Measurements from ENCODE around the gene ARHGAP26. TPM values are rescaled to one million over a fixed set of nuclear protein-coding genes. Genes with fewer than 3 reads are reported as not detected.

Gene ARHGAP26
- total and polyA plus RNA-seq, 2 experiments from 2014 or later: 9.5 to 16.8 TPM

DNA sequence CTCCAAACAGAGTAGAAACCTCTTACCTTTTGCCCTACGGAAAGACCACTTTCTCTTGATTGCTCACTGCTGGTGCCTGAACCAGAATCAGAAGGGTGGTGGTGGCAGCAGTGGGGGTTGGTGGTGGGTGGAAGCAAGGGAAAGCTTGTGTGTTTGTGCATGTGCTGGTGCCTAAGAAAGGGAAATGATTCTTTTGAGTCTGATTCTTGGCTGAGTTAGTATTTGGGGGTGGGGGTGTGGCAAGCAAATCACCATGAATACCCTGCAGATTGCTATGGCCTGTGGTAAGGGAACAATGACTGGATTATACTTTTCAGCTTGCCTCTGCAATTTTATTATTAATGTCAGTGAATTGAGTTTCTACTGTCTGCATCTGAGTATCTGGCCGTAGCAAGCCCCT, 106.6 kb downstream of the ARHGAP26 start:
- peaks cover 2% of the 10 kb centered on the region for H3K27me3 Mint-ChIP-seq (ENCODE audit: insufficient read depth, low read depth, poor library complexity)
- H3K4me1 Mint-ChIP-seq: peaks cover 38% of the 10 kb centered on the region
- Histone ChIP-seq H3K4me3 (no peak overlapping the region), H3K36me3 (ENCODE audit: insufficient read depth) (no peaks in the 10 kb centered on the region), H3K4me2 (no peak overlapping the region), H2AFZ (no peak overlapping the region), H3K4me1 (ENCODE audit: insufficient read depth) (peaks cover 37% of the 10 kb centered on the region), H3K27ac (ENCODE audit: low read depth) (no peak overlapping the region), H3F3A (replicated peaks; ENCODE audit: low read depth) (no peaks in the 10 kb centered on the region), H4K20me1 (replicated peaks; ENCODE audit: insufficient read depth) (no peaks in the 10 kb centered on the region), H3K27me3 (ENCODE audit: insufficient read depth) (no peaks in the 10 kb centered on the region), H3K9me2 (ENCODE audit: insufficient read depth) (no peaks in the 10 kb centered on the region), H3K79me2 (replicated peaks; ENCODE audit: insufficient read depth) (no peaks in the 10 kb centered on the region)
- ATAC-seq: no peak
- H3K36me3 Mint-ChIP-seq (ENCODE audit: low read depth): no peaks in the 10 kb centered on the region
- H3K27ac Mint-ChIP-seq: no peak overlapping the region
- TF ChIP-seq, protein P1, sequence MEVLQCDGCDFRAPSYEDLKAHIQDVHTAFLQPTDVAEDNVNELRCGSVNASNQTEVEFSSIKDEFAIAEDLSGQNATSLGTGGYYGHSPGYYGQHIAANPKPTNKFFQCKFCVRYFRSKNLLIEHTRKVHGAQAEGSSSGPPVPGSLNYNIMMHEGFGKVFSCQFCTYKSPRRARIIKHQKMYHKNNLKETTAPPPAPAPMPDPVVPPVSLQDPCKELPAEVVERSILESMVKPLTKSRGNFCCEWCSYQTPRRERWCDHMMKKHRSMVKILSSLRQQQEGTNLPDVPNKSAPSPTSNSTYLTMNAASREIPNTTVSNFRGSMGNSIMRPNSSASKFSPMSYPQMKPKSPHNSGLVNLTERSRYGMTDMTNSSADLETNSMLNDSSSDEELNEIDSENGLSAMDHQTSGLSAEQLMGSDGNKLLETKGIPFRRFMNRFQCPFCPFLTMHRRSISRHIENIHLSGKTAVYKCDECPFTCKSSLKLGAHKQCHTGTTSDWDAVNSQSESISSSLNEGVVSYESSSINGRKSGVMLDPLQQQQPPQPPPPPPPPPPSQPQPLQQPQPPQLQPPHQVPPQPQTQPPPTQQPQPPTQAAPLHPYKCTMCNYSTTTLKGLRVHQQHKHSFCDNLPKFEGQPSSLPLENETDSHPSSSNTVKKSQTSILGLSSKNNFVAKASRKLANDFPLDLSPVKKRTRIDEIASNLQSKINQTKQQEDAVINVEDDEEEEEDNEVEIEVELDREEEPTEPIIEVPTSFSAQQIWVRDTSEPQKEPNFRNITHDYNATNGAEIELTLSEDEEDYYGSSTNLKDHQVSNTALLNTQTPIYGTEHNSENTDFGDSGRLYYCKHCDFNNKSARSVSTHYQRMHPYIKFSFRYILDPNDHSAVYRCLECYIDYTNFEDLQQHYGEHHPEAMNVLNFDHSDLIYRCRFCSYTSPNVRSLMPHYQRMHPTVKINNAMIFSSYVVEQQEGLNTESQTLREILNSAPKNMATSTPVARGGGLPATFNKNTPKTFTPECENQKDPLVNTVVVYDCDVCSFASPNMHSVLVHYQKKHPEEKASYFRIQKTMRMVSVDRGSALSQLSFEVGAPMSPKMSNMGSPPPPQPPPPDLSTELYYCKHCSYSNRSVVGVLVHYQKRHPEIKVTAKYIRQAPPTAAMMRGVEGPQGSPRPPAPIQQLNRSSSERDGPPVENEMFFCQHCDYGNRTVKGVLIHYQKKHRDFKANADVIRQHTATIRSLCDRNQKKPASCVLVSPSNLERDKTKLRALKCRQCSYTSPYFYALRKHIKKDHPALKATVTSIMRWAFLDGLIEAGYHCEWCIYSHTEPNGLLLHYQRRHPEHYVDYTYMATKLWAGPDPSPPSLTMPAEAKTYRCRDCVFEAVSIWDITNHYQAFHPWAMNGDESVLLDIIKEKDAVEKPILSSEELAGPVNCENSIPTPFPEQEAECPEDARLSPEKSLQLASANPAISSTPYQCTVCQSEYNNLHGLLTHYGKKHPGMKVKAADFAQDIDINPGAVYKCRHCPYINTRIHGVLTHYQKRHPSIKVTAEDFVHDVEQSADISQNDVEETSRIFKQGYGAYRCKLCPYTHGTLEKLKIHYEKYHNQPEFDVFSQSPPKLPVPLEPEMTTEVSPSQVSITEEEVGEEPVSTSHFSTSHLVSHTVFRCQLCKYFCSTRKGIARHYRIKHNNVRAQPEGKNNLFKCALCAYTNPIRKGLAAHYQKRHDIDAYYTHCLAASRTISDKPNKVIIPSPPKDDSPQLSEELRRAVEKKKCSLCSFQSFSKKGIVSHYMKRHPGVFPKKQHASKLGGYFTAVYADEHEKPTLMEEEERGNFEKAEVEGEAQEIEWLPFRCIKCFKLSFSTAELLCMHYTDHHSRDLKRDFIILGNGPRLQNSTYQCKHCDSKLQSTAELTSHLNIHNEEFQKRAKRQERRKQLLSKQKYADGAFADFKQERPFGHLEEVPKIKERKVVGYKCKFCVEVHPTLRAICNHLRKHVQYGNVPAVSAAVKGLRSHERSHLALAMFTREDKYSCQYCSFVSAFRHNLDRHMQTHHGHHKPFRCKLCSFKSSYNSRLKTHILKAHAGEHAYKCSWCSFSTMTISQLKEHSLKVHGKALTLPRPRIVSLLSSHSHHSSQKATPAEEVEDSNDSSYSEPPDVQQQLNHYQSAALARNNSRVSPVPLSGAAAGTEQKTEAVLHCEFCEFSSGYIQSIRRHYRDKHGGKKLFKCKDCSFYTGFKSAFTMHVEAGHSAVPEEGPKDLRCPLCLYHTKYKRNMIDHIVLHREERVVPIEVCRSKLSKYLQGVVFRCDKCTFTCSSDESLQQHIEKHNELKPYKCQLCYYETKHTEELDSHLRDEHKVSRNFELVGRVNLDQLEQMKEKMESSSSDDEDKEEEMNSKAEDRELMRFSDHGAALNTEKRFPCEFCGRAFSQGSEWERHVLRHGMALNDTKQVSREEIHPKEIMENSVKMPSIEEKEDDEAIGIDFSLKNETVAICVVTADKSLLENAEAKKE (CRISPR knock-in tag; IDR thresholded peaks at IDR 0.05): no peak
- TF ChIP-seq POLR2AphosphoS5 (IDR thresholded peaks at IDR 0.05; ENCODE audit: low read depth): no peak
- no peak for TF ChIP-seq STAT1 (IDR thresholded peaks at IDR 0.05; ENCODE audit: unreplicated experiment)
- no peak for TF ChIP-seq EZH2 (IDR thresholded peaks at IDR 0.05; ENCODE audit: low read depth, unreplicated experiment)
- TF ChIP-seq, protein P2, sequence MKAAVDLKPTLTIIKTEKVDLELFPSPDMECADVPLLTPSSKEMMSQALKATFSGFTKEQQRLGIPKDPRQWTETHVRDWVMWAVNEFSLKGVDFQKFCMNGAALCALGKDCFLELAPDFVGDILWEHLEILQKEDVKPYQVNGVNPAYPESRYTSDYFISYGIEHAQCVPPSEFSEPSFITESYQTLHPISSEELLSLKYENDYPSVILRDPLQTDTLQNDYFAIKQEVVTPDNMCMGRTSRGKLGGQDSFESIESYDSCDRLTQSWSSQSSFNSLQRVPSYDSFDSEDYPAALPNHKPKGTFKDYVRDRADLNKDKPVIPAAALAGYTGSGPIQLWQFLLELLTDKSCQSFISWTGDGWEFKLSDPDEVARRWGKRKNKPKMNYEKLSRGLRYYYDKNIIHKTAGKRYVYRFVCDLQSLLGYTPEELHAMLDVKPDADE (IDR thresholded peaks at IDR 0.05): no peak
- no peak for TF ChIP-seq CTCF (conservative IDR thresholded peaks at IDR 0.05; ENCODE audit: low read depth in 2 of 2)
- no peak for TF ChIP-seq ZNF331 (CRISPR knock-in tag; IDR thresholded peaks at IDR 0.05; ENCODE audit: low read depth)
- no peak for TF ChIP-seq NANOG (IDR thresholded peaks at IDR 0.05; ENCODE audit: borderline replicate concordance)
- no peak for TF ChIP-seq ZNF114 (CRISPR knock-in tag; IDR thresholded peaks at IDR 0.05)
- TF ChIP-seq CREB1 (CRISPR knock-in tag; IDR thresholded peaks at IDR 0.05; ENCODE audit: low read depth): no peak
- TF ChIP-seq, protein P3, sequence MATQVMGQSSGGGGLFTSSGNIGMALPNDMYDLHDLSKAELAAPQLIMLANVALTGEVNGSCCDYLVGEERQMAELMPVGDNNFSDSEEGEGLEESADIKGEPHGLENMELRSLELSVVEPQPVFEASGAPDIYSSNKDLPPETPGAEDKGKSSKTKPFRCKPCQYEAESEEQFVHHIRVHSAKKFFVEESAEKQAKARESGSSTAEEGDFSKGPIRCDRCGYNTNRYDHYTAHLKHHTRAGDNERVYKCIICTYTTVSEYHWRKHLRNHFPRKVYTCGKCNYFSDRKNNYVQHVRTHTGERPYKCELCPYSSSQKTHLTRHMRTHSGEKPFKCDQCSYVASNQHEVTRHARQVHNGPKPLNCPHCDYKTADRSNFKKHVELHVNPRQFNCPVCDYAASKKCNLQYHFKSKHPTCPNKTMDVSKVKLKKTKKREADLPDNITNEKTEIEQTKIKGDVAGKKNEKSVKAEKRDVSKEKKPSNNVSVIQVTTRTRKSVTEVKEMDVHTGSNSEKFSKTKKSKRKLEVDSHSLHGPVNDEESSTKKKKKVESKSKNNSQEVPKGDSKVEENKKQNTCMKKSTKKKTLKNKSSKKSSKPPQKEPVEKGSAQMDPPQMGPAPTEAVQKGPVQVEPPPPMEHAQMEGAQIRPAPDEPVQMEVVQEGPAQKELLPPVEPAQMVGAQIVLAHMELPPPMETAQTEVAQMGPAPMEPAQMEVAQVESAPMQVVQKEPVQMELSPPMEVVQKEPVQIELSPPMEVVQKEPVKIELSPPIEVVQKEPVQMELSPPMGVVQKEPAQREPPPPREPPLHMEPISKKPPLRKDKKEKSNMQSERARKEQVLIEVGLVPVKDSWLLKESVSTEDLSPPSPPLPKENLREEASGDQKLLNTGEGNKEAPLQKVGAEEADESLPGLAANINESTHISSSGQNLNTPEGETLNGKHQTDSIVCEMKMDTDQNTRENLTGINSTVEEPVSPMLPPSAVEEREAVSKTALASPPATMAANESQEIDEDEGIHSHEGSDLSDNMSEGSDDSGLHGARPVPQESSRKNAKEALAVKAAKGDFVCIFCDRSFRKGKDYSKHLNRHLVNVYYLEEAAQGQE (IDR thresholded peaks at IDR 0.05; ENCODE audit: unreplicated experiment): no peak
- no peak for TF ChIP-seq EZH2phosphoT487 (IDR thresholded peaks at IDR 0.05; ENCODE audit: unreplicated experiment)
- TF ChIP-seq JUNB (IDR thresholded peaks at IDR 0.05; ENCODE audit: unreplicated experiment): no peak
- H3K4me3 Mint-ChIP-seq: no peak overlapping the region
- no peak for DNase-seq (ENCODE audit: low spot score)
- no peaks in the 10 kb centered on the region for H3K9me3 Mint-ChIP-seq

All from GM23338 (cell line).